ENCODE data around the gene IGFBP2.

IGFBP2 gene

GRCh38 chr2:216657980-216658379, 24.8 kb downstream of the IGFBP2 start:
- H3K4me3 Mint-ChIP-seq: no peak overlapping the region
- DNase-seq (ENCODE audit: low spot score in 2 of 2) (no peak), ATAC-seq (ENCODE audit: low read depth) (no peak)
- H3K9me3 Mint-ChIP-seq: no peaks in the 10 kb centered on the region
- no peak overlapping the region for H3K27ac Mint-ChIP-seq
- peaks cover 3% of the 10 kb centered on the region for H3K27me3 Mint-ChIP-seq
- H3K4me1 Mint-ChIP-seq: no peaks in the 10 kb centered on the region
- H3K36me3 Mint-ChIP-seq: no peaks in the 10 kb centered on the region

- no peak for DNase-seq (ENCODE audit: low spot score in 2 of 2)
- H3K9me3 Mint-ChIP-seq: no peaks in the 10 kb centered on the region
- H3K27me3 Mint-ChIP-seq: peaks cover 3% of the 10 kb centered on the region
- H3K27ac Mint-ChIP-seq: no peak overlapping the region
- H3K4me3 Mint-ChIP-seq: no peak overlapping the region
- no peaks in the 10 kb centered on the region for H3K4me1 Mint-ChIP-seq
- H3K36me3 Mint-ChIP-seq: no peaks in the 10 kb centered on the region
- no peak for ATAC-seq (ENCODE audit: low read depth)
These were observed 25.5 kb downstream of the IGFBP2 start for GRCh38 chr2:216658757-216659156.

DNA sequence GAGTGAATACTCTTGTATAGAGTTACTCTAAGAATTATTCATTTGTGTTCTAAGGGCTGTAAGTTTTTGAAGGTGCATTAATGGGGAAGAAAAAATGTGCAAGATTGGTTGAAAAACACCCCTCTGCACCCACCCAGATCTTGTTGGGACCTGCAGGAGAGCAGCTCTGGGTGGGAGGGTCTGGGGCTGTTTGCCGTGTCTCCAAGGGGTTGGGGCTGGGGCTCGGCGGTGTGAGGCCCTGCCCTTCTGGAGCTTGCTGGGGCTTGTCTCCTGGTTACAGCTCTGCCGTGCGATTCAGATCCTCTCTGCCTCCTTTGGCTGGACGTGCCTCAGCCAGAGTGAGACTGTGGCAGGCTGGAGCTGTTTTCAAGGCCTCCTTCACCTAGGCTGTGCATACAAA, 26.1 kb downstream of the IGFBP2 start:
- Mint-ChIP-seq H3K4me3 (no peak overlapping the region), H3K9me3 (no peaks in the 10 kb centered on the region)
- no peak for ATAC-seq (ENCODE audit: low read depth)

DNA sequence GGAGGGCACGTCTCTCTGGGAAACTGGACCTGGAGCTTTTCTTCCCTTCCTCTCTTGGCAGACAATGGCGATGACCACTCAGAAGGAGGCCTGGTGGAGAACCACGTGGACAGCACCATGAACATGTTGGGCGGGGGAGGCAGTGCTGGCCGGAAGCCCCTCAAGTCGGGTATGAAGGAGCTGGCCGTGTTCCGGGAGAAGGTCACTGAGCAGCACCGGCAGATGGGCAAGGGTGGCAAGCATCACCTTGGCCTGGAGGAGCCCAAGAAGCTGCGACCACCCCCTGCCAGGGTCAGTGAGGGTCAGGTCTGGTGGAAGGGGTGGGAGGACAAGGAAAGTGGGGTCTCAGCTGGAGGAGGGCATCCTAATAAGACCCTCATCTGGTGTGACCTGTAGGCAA, 27.3 kb downstream of the IGFBP2 start:
- no peak for DNase-seq (ENCODE audit: low spot score in 2 of 2)
- Mint-ChIP-seq H3K4me1 (no peaks in the 10 kb centered on the region), H3K36me3 (no peaks in the 10 kb centered on the region), H3K9me3 (no peaks in the 10 kb centered on the region), H3K27ac (no peak overlapping the region), H3K27me3 (peaks cover 4% of the 10 kb centered on the region), H3K4me3 (no peak overlapping the region)
- no peak for ATAC-seq (ENCODE audit: low read depth)

More for the DNA sequence above, 26.1 kb downstream of the IGFBP2 start:
- Mint-ChIP-seq H3K27ac (no peak overlapping the region), H3K4me1 (no peaks in the 10 kb centered on the region), H3K36me3 (no peaks in the 10 kb centered on the region), H3K27me3 (peaks cover 4% of the 10 kb centered on the region)
- no peak for DNase-seq (ENCODE audit: low spot score in 2 of 2)

DNA sequence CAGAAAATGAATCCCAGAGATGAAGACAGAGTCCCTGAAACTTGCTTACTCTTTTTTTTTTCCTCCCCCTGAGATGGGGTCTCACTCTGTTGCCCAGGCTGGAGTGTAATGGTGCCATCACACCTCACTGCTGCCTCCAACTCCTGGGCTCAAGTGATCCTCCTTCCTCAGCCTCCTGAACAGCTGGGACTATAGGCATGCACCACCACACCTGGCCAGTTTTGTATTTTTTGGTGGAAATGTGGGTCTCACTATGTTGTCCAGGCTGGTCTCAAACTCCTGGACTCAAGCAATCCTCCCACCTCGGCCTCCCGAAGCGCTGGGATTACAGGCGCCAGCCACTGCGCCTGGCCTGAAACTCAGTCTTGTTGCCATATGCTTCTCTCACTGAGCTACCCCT, 27.8 kb downstream of the IGFBP2 start:
- no peak for DNase-seq (ENCODE audit: low spot score in 2 of 2)
- ATAC-seq (ENCODE audit: low read depth): no peak
- H3K36me3 Mint-ChIP-seq: no peaks in the 10 kb centered on the region
- peaks cover 4% of the 10 kb centered on the region for H3K27me3 Mint-ChIP-seq
- no peak overlapping the region for H3K27ac Mint-ChIP-seq
- H3K9me3 Mint-ChIP-seq: no peaks in the 10 kb centered on the region
- no peak overlapping the region for H3K4me3 Mint-ChIP-seq
- H3K4me1 Mint-ChIP-seq: no peaks in the 10 kb centered on the region

DNA sequence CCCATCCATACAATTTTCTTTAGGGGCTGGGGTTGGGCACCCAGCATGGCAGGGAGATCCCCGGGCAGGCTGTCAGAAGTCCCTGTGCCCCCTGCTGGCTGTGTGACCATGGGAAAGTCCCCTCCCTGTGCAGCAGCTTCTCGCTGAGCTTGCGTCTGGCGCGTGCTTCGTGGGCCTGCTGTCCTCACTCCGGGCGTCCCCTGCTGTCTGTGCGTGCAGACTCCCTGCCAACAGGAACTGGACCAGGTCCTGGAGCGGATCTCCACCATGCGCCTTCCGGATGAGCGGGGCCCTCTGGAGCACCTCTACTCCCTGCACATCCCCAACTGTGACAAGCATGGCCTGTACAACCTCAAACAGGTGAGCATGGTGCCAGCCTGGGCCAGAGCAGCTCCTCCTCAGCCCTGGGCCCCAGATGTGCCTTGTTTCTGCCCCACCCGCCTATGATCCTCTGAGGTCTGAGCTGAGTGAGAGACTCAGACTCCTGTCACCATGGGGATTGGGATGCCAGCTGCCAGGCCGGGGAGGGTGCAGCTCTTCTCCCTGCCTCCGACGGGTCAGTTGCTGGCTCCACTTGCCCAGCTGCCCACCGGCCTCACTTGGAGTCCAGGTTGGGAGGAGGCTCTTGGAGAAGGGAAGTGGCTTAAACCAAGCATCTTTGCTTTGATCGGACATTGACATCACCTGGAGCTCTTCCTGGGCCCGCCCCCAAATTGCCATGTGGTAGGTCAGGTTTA, 28.6 kb downstream of the IGFBP2 start:
- DNase-seq (ENCODE audit: low spot score in 2 of 2) (no peak), ATAC-seq (ENCODE audit: low read depth) (no peak)
- Mint-ChIP-seq H3K9me3 (no peaks in the 10 kb centered on the region), H3K27ac (no peak overlapping the region), H3K4me3 (no peak overlapping the region), H3K27me3 (peaks cover 7% of the 10 kb centered on the region), H3K4me1 (peaks cover 4% of the 10 kb centered on the region), H3K36me3 (no peaks in the 10 kb centered on the region)

- Mint-ChIP-seq H3K4me3 (no peak overlapping the region), H3K36me3 (no peaks in the 10 kb centered on the region), H3K27me3 (peaks cover 7% of the 10 kb centered on the region), H3K4me1 (peaks cover 4% of the 10 kb centered on the region), H3K9me3 (no peaks in the 10 kb centered on the region), H3K27ac (no peak overlapping the region)
- no peak for DNase-seq (ENCODE audit: low spot score in 2 of 2)
- no peak for ATAC-seq (ENCODE audit: low read depth)
These were observed 29.9 kb downstream of the IGFBP2 start for GRCh38 chr2:216663106-216663505.

GRCh38 chr2:216663846-216664245, 30.6 kb downstream of the IGFBP2 start:
- H3K36me3 Mint-ChIP-seq: no peaks in the 10 kb centered on the region
- ATAC-seq (ENCODE audit: low read depth) (no peak), DNase-seq (ENCODE audit: low spot score in 2 of 2) (no peak)
- H3K4me3 Mint-ChIP-seq: no peak overlapping the region
- H3K9me3 Mint-ChIP-seq: no peaks in the 10 kb centered on the region
- H3K27me3 Mint-ChIP-seq: peaks cover 12% of the 10 kb centered on the region
- no peak overlapping the region for H3K27ac Mint-ChIP-seq
- peaks cover 4% of the 10 kb centered on the region for H3K4me1 Mint-ChIP-seq

GRCh38 chr2:216664593-216665034, 31.4 kb downstream of the IGFBP2 start:
- no peak for DNase-seq (ENCODE audit: low spot score in 2 of 2)
- no peak for ATAC-seq (ENCODE audit: low read depth)

DNA sequence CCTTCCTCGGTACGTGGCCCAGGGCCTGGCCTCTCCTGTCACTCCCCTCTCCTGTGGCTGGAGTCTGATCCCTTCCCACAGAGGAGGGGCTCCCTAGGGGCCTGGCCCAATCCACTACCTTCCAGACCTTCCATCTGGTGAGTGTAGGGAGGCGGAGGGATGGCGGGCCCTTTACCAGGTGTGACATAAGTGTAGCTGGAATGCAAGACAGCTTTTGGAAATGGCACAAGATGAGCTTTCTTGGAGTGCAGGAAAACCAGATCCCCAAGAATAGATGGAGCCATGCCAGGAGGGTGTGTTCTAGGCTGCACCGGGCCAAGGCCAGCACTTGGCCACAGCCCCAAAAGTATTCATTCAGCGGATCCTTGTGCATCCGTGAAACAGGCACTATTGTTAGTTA, 32.0 kb downstream of the IGFBP2 start:
- Mint-ChIP-seq H3K36me3 (no peaks in the 10 kb centered on the region), H3K27me3 (peaks cover 23% of the 10 kb centered on the region), H3K9me3 (no peaks in the 10 kb centered on the region), H3K4me1 (peaks cover 4% of the 10 kb centered on the region), H3K4me3 (no peak overlapping the region), H3K27ac (no peak overlapping the region)
- ATAC-seq (ENCODE audit: low read depth): no peak
- DNase-seq (ENCODE audit: low spot score in 2 of 2): no peak

More at GRCh38 chr2:216664593-216665034, 31.4 kb downstream of the IGFBP2 start:
- no peak overlapping the region for H3K4me3 Mint-ChIP-seq
- H3K27me3 Mint-ChIP-seq: peaks cover 20% of the 10 kb centered on the region
- peaks cover 4% of the 10 kb centered on the region for H3K4me1 Mint-ChIP-seq
- H3K27ac Mint-ChIP-seq: no peak overlapping the region
- H3K36me3 Mint-ChIP-seq: no peaks in the 10 kb centered on the region
- no peaks in the 10 kb centered on the region for H3K9me3 Mint-ChIP-seq

- DNase-seq (ENCODE audit: low spot score in 2 of 2): no peak
- no peak overlapping the region for H3K4me3 Mint-ChIP-seq
- peaks cover 4% of the 10 kb centered on the region for H3K4me1 Mint-ChIP-seq
- H3K27me3 Mint-ChIP-seq: peaks cover 27% of the 10 kb centered on the region
- H3K9me3 Mint-ChIP-seq: no peaks in the 10 kb centered on the region
- no peak for ATAC-seq (ENCODE audit: low read depth)
- no peaks in the 10 kb centered on the region for H3K36me3 Mint-ChIP-seq
- H3K27ac Mint-ChIP-seq: no peak overlapping the region
These were observed 32.5 kb downstream of the IGFBP2 start for GRCh38 chr2:216665717-216666116.

DNA sequence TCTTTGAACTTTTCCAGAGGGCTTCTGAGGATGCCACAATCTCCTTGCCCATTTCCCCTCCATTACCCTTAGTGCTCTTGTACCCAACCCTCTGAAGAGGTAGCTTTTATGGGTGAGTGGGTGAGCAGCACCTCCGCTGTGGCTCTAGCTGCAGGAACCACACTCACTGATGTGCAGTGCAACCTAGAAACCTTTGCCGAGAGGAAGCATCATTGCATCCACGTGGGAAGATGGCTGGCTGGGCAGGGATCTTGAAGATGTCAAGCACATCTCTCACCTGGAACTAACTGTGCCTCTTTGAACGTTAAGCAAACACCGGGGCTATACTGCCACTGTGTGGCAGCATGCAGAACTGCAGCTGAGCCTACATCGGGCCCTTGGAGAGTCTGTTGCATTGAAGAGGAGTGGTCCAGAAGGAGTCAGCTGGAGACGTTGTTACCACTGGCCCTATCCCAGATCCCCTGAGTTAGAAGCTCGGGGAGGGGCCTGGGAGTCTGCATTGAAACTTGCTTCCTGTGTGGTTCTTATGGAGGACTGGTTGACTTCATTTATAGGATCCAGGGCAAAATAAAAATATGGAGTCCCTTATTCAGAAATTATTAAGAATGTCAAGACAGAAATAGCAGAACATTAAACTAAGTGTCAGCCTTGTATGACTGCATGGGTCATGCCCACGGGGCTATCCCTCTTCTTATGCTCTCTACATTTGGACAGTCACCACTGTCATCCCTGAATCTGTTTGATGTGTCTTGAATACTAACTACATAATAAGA, 33.4 kb downstream of the IGFBP2 start:
- Mint-ChIP-seq H3K27me3 (peaks cover 32% of the 10 kb centered on the region), H3K9me3 (no peaks in the 10 kb centered on the region), H3K4me3 (no peak overlapping the region), H3K27ac (no peak overlapping the region), H3K4me1 (peaks cover 4% of the 10 kb centered on the region), H3K36me3 (no peaks in the 10 kb centered on the region)
- ATAC-seq (ENCODE audit: low read depth) (peak; percentile 68), DNase-seq (ENCODE audit: low spot score in 2 of 2) (peak; percentile 62 to 63)

DNA sequence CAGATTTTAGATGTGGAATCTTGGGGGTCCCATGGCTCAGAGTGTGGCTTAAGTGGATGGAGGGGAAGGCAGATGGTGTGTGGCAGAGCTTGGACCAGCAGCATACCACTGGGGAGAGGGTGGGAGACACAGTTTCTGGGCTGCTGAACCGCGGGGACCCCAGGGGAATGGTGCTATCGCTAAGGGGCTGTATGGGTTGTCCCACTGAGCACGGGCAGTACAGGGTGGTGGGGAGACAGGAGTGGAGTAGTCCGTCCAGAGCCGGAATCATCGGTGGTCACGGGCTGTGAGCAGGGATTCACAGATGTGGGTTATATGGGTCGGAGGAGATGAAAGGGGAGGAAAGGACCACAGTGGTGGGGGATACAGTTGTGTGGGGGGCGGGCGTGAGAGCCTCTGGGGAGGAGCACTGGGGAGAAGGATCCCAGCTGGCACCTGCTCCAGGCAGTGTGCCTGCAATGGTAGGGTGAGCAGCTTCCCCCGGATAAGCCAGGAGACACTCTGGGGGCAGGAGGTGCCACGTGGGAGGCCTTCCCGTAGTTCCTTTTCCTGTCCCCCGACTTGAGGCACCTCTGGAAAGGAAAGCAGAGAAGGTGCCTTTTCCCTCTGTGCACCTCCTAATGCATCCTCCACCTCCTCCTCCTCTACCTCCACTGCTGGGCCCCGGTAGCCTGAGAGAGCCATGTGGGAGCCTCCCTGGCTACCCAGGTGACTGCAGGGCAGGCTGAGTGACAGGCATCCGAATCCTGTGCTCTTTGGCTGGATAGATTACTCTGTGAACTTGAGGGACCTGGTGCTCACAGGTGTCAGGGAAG, 37.3 kb downstream of the IGFBP2 start:
- Mint-ChIP-seq H3K27me3 (peaks cover 30% of the 10 kb centered on the region), H3K4me3 (no peak overlapping the region)
- no peak for DNase-seq (ENCODE audit: low spot score in 2 of 2)

GRCh38 chr2:216671081-216671411, 37.8 kb downstream of the IGFBP2 start:
- ATAC-seq (ENCODE audit: low read depth) (no peak), DNase-seq (ENCODE audit: low spot score in 2 of 2) (no peak)
- H3K4me3 Mint-ChIP-seq: no peak overlapping the region
- H3K27ac Mint-ChIP-seq: no peak overlapping the region
- no peaks in the 10 kb centered on the region for H3K9me3 Mint-ChIP-seq
- peaks cover 4% of the 10 kb centered on the region for H3K4me1 Mint-ChIP-seq
- H3K27me3 Mint-ChIP-seq: peaks cover 30% of the 10 kb centered on the region
- no peaks in the 10 kb centered on the region for H3K36me3 Mint-ChIP-seq

More for the DNA sequence above, 37.3 kb downstream of the IGFBP2 start:
- peaks cover 4% of the 10 kb centered on the region for H3K4me1 Mint-ChIP-seq
- H3K9me3 Mint-ChIP-seq: no peaks in the 10 kb centered on the region
- no peak overlapping the region for H3K27ac Mint-ChIP-seq
- ATAC-seq (ENCODE audit: low read depth): no peak
- no peaks in the 10 kb centered on the region for H3K36me3 Mint-ChIP-seq

Measured in memory B cell (primary cell).